CD4-positive, alpha-beta T cell treated with Interleukin-15 for 1 hour (primary cell): Measurements from ENCODE around the gene EPHB3.

Experiments used
- DNase-seq: peaks from one replicate; pipeline ENCODE4 v3.0.0-alpha.2; 2020

Gene EPHB3

GRCh38 chr3:184543843-184544512 is 17.6 kb upstream of the EPHB3 start:
- peak; percentile 69 for DNase-seq

- DNase-seq, result no peak
Observed at GRCh38 chr3:184544513-184544861, 17.1 kb upstream of the EPHB3 start.

GRCh38 chr3:184545769-184546168 is 15.8 kb upstream of the EPHB3 start:
- no peak for DNase-seq

- DNase-seq, result peak; percentile 39
Observed at GRCh38 chr3:184546252-184546651, 15.3 kb upstream of the EPHB3 start.

- no peak for DNase-seq
Observed at GRCh38 chr3:184549796-184550577, 11.6 kb upstream of the EPHB3 start.

GRCh38 chr3:184551103-184551502 is 10.5 kb upstream of the EPHB3 start:
- DNase-seq, result no peak

- DNase-seq, result no peak
Observed at GRCh38 chr3:184551614-184552256, 9.8 kb upstream of the EPHB3 start.

- no peak for DNase-seq
Observed at GRCh38 chr3:184552296-184552695, 9.3 kb upstream of the EPHB3 start.

- no peak for DNase-seq
Observed at GRCh38 chr3:184552863-184553262, 8.7 kb upstream of the EPHB3 start.

GRCh38 chr3:184553385-184553784 is 8.2 kb upstream of the EPHB3 start:
- no peak for DNase-seq

- DNase-seq, result no peak
Observed at GRCh38 chr3:184554461-184554860, 7.1 kb upstream of the EPHB3 start.

GRCh38 chr3:184556582-184557347 is 4.8 kb upstream of the EPHB3 start:
- DNase-seq, result no peak

GRCh38 chr3:184557348-184557950 is 4.1 kb upstream of the EPHB3 start:
- DNase-seq, result no peak

- no peak for DNase-seq
Observed at GRCh38 chr3:184558726-184559125, 2.9 kb upstream of the EPHB3 start.

GRCh38 chr3:184559336-184559735 is 2.2 kb upstream of the EPHB3 start:
- no peak for DNase-seq

GRCh38 chr3:184560531-184560930 is 1.1 kb upstream of the EPHB3 start:
- no peak for DNase-seq

- no peak for DNase-seq
Observed at GRCh38 chr3:184561913-184562877, 610 bp downstream of the EPHB3 start.

- no peak for DNase-seq
Observed at GRCh38 chr3:184562878-184563560, 1.4 kb downstream of the EPHB3 start.

- no peak for DNase-seq
Observed at GRCh38 chr3:184563561-184563925, 2.0 kb downstream of the EPHB3 start.

- no peak for DNase-seq
Observed at GRCh38 chr3:184563941-184564684, 2.5 kb downstream of the EPHB3 start.
